Heart left ventricle (tissue), 13 donors: ENCODE results near the gene SH3D19.

Experiments
- POLR2A ChIP-seq, 2 donors: fragments of 450-650 bp; IDR thresholded peaks; one replicate each; pipeline ENCODE4 v1.6.1; 2017; ENCODE audit warnings: antibody characterized with exemption in 2 of 2, mild to moderate bottlenecking in 2 of 2, moderate library complexity in 2 of 2
- TF ChIP-seq, protein P1 (sequence below), 12 donors: fragments of 200-600 bp; sonication (generic) in 4 of 12; IDR thresholded peaks; one replicate each; pipeline versions ENCODE4 v1.5.0 to v1.8.0; 2018 to 2022; ENCODE audit warnings: antibody characterized with exemption in 12 of 12, mild to moderate bottlenecking in 5 of 12
- donor health status: ischemic (EF 13 %, LVEDD 7.1; RV severe dilation, severe dysfunction).
- donor health status: DM: no; HTN: yes; CAD: no.
- donor health status: DM: no; HTN: no; CAD: no.
- donor health status: ischemic (EF 25% LVEDD 6.9; RV normal size, moderate dysfunction).
- donor health status: ischemic (EF 25% LVEDD 5.7; RV mildly dilated, moderate dysfunction).
- donor health status: ischemic (EF 35%, LVEDD 5.7; RV mildly dilated, moderate dysfunction).
- donor health status: nonischemic (EF 11% LVEDD 7.7; RV severe dilation, severe dysfunction).
- donor health status: DM: yes; HTN: yes; CAD: no.
- donor health status: PGD.
- donor health status: ischemic (EF 29% LVEDD 5.4; RV normal size, mild dysfunction).
- donor health status: nonischemic (EF 23%, LVEDD 6.1; RV moderate dilation, normal function).

DNA sequence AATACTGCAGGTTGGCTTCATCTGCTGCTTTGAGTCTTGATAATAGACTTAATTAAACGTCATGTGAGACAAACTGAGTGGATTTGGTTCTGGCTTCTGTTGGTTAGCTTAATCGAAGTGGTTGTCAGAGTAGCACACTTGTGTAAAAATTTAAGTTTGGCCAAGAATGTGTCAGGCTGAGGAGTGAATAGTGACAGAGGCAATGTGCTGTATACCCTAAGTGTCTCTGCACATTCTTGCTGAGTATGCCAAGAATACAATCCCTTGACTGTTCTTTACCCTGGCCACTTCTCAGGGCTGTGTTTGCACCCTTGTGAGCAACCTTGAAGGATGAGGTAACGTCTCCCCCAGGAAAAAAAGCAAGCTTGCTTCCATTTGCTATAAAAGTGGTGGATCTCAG is 211.1 kb downstream of the SH3D19 start:
- TF ChIP-seq, protein P1, sequence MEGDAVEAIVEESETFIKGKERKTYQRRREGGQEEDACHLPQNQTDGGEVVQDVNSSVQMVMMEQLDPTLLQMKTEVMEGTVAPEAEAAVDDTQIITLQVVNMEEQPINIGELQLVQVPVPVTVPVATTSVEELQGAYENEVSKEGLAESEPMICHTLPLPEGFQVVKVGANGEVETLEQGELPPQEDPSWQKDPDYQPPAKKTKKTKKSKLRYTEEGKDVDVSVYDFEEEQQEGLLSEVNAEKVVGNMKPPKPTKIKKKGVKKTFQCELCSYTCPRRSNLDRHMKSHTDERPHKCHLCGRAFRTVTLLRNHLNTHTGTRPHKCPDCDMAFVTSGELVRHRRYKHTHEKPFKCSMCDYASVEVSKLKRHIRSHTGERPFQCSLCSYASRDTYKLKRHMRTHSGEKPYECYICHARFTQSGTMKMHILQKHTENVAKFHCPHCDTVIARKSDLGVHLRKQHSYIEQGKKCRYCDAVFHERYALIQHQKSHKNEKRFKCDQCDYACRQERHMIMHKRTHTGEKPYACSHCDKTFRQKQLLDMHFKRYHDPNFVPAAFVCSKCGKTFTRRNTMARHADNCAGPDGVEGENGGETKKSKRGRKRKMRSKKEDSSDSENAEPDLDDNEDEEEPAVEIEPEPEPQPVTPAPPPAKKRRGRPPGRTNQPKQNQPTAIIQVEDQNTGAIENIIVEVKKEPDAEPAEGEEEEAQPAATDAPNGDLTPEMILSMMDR (IDR thresholded peaks at IDR 0.05) = no peak
- TF ChIP-seq POLR2A (IDR thresholded peaks at IDR 0.05) = no peak
